CD4-positive, CD25-positive, alpha-beta regulatory T cell (primary cell): ENCODE results near the gene SSC5D. TPM values are rescaled to one million over a fixed set of nuclear protein-coding genes. Genes with fewer than 3 reads are reported as not detected.
A peak's percentile ranks its signal among the peaks of the same experiment; 100 is the strongest.

ENCODE experiments used
- ATAC-seq, 2 donors: fragments of 150-1000 bp; cut with Tn5 transposase; one replicate each; pipeline ENCODE4 v1.10.0; 2021; ENCODE audit warnings: low read depth in 2 of 2, moderate number of reproducible peaks in 2 of 2, moderate library complexity in 1 of 2
- DNase-seq, 3 donors: peaks; one replicate each; pipeline versions ENCODE4 v3.0.0 to v3.0.0-alpha.2; 2012 to 2022; ENCODE audit warnings: mixed read lengths in 1 of 3
- H3K27ac ChIP-seq: one replicate; pipeline ENCODE4 v1.7.0; 2013; ENCODE audit warnings: mild to moderate bottlenecking, low read length; ENCODE audit not compliant: insufficient read depth, poor library complexity, severe bottlenecking
- H3K27me3 ChIP-seq: one replicate; pipeline ENCODE4 v1.7.0; 2013; ENCODE audit warnings: low read length; ENCODE audit not compliant: control insufficient read depth, insufficient read depth
- H3K36me3 ChIP-seq: one replicate; pipeline ENCODE4 v1.7.0; 2013; ENCODE audit warnings: mild to moderate bottlenecking, low read length, moderate library complexity; ENCODE audit not compliant: control insufficient read depth, insufficient read depth
- H3K4me1 ChIP-seq: 2 replicates; pipeline ENCODE4 v1.7.0; 2013; ENCODE audit warnings: mild to moderate bottlenecking, low read length; ENCODE audit not compliant: insufficient read depth, control insufficient read depth, poor library complexity, severe bottlenecking
- H3K4me3 ChIP-seq: one replicate; pipeline ENCODE4 v1.7.0; 2013; ENCODE audit warnings: low read depth, mild to moderate bottlenecking, low read length, moderate library complexity
- H3K9me3 ChIP-seq, 2 experiments: 1 replicate in 1 of 2; 2 replicates in 1 of 2; pipeline ENCODE4 v1.7.0; 2013; ENCODE audit warnings: low read length in 2 of 2, mild to moderate bottlenecking in 1 of 2, moderate library complexity in 1 of 2; ENCODE audit not compliant: control insufficient read depth in 2 of 2
- H3K27ac Mint-ChIP-seq, 3 donors: one replicate each; pipeline ENCODE4 v1.8.0; 2020 to 2022; ENCODE audit warnings: mild to moderate bottlenecking in 3 of 3, mixed read lengths in 3 of 3, moderate library complexity in 2 of 3
- H3K27me3 Mint-ChIP-seq: one replicate; pipeline ENCODE4 v1.8.0; 2022; ENCODE audit warnings: mild to moderate bottlenecking, mixed read lengths
- H3K36me3 Mint-ChIP-seq: one replicate; pipeline ENCODE4 v1.8.0; 2020; ENCODE audit warnings: mixed read lengths
- H3K4me1 Mint-ChIP-seq, 4 donors: one replicate each; pipeline ENCODE4 v1.8.0; 2020 to 2022; ENCODE audit warnings: mixed read lengths in 4 of 4, mild to moderate bottlenecking in 1 of 4
- H3K4me3 Mint-ChIP-seq, 4 donors: one replicate each; pipeline ENCODE4 v1.8.0; 2020 to 2022; ENCODE audit warnings: mild to moderate bottlenecking in 4 of 4, mixed read lengths in 4 of 4, moderate library complexity in 3 of 4
- H3K9me3 Mint-ChIP-seq, 7 donors: one replicate each; pipeline ENCODE4 v1.8.0; 2020 to 2022; ENCODE audit warnings: mixed read lengths in 7 of 7, mild to moderate bottlenecking in 3 of 7, moderate library complexity in 2 of 7
- polyA plus RNA-seq, 4 donors: library from polyadenylated mRNA; unstranded; fragments of 300-500 nt; fragmentation: Illumina TruSeq; gene quantifications; one replicate each; pipeline ENCODE4 v1.2.3, GENCODE V29; 2021
- total RNA-seq: library from RNA; stranded (reverse); gene quantifications from one replicate; pipeline ENCODE4 v1.2.3, GENCODE V29; 2022

SSC5D gene
- total and polyA plus RNA-seq, 5 donors from 2014 or later = 0.27 TPM; not detected in 4

DNA sequence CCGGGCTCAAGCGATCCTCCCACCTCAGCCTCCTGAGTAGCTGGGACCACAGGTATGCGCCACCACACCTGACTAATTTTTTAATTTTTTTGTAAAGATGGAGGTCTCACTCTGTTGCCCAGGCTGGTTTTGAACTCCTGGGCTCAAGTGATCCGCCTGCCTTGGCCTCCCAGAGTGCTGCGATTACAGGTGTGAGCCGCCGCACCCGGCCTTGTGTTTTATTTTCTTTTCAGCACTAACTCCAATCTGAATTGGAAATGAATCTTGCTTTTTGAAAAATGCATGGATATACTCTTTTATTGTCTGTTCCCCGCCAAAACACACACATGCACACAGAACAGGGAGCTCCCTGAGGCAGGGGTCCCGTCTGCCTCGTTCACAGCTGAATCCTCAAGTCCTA lies 25.5 kb upstream of the SSC5D start:
- no peaks in the 10 kb centered on the region for H3K36me3 ChIP-seq
- peak overlapping the region in 1 of 3 donors; percentile 92 for H3K27ac Mint-ChIP-seq
- H3K4me3 Mint-ChIP-seq = peak overlapping the region; percentile 86 to 94 (median 92)
- no peaks in the 10 kb centered on the region for H3K27me3 Mint-ChIP-seq
- ATAC-seq (no peak), DNase-seq (no peak)
- H3K36me3 Mint-ChIP-seq = no peaks in the 10 kb centered on the region
- no peak overlapping the region for H3K27ac ChIP-seq
- no peaks in the 10 kb centered on the region for H3K9me3 ChIP-seq
- H3K4me1 ChIP-seq = peaks cover 18% of the 10 kb centered on the region
- no peaks in the 10 kb centered on the region for H3K9me3 Mint-ChIP-seq
- no peak overlapping the region for H3K4me3 ChIP-seq
- no peaks in the 10 kb centered on the region for H3K27me3 ChIP-seq
- H3K4me1 Mint-ChIP-seq = peaks cover 0 to 27% (median 7%) of the 10 kb centered on the region in 4 donors

DNA sequence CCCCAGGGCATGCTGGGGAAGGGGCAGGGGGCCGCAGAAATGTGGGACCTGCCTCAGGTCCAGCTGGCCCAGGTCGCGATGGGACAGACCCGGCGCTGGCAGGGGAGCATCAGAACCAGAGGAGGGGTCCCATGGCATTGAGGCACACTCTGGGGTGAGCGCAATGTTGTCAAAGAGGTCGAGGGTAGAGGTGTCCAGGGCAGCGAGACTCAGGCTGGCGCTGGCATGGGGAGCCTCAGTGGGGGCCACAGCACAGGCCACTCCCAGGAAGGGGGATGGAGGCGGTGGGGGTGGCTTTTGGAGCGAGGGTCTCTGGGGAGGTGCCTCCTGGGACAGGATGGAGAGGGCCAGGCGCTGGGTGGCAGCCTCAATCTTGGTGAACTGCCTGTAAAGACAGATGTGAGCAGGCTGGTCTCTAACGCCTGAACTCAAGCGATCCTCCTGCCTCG lies 24.6 kb upstream of the SSC5D start:
- Mint-ChIP-seq H3K27me3 (no peaks in the 10 kb centered on the region), H3K4me1 (peaks cover 0 to 30% (median 8%) of the 10 kb centered on the region in 4 donors), H3K9me3 (no peaks in the 10 kb centered on the region), H3K4me3 (peak overlapping the region in 3 of 4 donors; percentile 33 to 74 (median 53)), H3K36me3 (no peaks in the 10 kb centered on the region), H3K27ac (peak overlapping the region in 1 of 3 donors; percentile 20)
- Histone ChIP-seq H3K4me1 (peaks cover 24% of the 10 kb centered on the region), H3K4me3 (no peak overlapping the region), H3K9me3 (no peaks in the 10 kb centered on the region), H3K27ac (no peak overlapping the region), H3K36me3 (no peaks in the 10 kb centered on the region), H3K27me3 (no peaks in the 10 kb centered on the region)
- ATAC-seq (no peak), DNase-seq (no peak)

DNA sequence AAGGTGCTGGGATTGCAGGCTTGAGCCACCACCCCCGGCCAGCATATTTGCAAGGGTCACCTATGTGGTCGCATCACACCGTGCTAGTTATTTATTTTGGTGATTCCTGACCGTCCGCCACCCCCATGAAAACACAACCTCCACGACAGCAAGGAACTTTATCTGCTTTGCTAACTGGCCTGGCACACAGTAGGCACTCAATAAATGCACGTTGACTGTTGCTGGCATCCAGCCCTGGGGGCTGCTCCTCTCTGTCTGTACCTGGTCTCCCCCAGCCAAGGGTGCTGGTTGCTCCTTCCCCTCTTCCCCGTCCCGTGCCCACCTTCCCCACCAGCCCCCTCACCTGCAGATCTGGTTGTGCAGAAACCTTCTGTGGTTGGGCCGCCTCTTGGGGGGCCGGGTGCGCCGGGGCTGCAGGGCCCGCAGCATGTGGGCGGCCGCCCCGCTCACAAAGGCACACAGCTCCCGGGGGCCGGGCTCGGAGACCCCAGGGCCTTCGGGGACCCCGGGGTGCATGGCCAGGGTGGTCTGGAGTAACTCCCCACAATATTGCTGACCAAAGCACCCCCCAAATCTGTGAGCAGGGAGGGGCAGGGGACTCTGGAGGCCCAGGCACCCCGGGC lies 24.1 kb upstream of the SSC5D start:
- Histone ChIP-seq H3K4me1 (peaks cover 24% of the 10 kb centered on the region), H3K4me3 (no peak overlapping the region)
- H3K4me3 Mint-ChIP-seq = peak overlapping the region in 2 of 4 donors; percentile 33 to 53

DNA sequence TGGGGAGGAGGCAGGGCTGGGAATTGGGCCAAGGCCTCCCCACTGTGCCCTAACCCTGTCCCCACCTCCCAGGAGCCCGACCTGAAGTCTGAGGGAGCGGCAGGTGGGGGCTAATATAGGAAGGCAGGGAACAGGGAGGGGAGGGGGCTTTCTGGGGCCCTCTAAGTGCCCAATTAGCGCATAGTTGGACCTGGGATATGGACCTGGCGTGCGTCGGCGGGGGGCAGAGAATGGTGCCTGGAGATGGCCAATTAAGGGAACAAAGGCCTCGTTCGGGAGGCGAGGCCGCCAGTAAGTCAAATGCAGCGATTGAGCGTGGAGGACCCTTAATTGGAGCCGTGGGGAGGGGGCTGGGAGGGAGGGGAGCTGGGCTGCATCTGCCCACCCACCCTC lies 23.6 kb upstream of the SSC5D start, which contains the start of gene C19orf85:
Gene C19orf85, minus strand, starts transcription at position 90 of the 393 bp plus-strand sequence. CDS start 197 bp downstream, outside the sequence.
- H3K27me3 ChIP-seq = no peaks in the 10 kb centered on the region
- no peaks in the 10 kb centered on the region for H3K9me3 Mint-ChIP-seq
- H3K9me3 ChIP-seq = no peaks in the 10 kb centered on the region
- H3K4me1 ChIP-seq = peaks cover 24% of the 10 kb centered on the region
- DNase-seq (no peak), ATAC-seq (no peak)
- H3K4me3 ChIP-seq = no peak within 1 kb of the TSS
- H3K4me3 Mint-ChIP-seq = peak within 1 kb of the TSS in 3 of 4 donors; percentile 33 to 74 (median 53)
- H3K27ac ChIP-seq = no peak within 1 kb of the TSS
- H3K36me3 Mint-ChIP-seq = no peaks in the 10 kb centered on the region
- H3K4me1 Mint-ChIP-seq = peaks cover 0 to 28% (median 8%) of the 10 kb centered on the region in 4 donors
- H3K36me3 ChIP-seq = no peaks in the 10 kb centered on the region
- H3K27me3 Mint-ChIP-seq = no peaks in the 10 kb centered on the region
- H3K27ac Mint-ChIP-seq = peak within 1 kb of the TSS in 1 of 3 donors; percentile 20

More for the DNA sequence above, 24.1 kb upstream of the SSC5D start:
- DNase-seq (no peak), ATAC-seq (no peak)
- H3K36me3 Mint-ChIP-seq = no peaks in the 10 kb centered on the region
- Histone ChIP-seq H3K9me3 (no peaks in the 10 kb centered on the region), H3K27ac (no peak overlapping the region), H3K27me3 (no peaks in the 10 kb centered on the region), H3K36me3 (no peaks in the 10 kb centered on the region)
- no peaks in the 10 kb centered on the region for H3K27me3 Mint-ChIP-seq
- peaks cover 0 to 28% (median 8%) of the 10 kb centered on the region in 4 donors for H3K4me1 Mint-ChIP-seq
- H3K27ac Mint-ChIP-seq = peak overlapping the region in 1 of 3 donors; percentile 20
- no peaks in the 10 kb centered on the region for H3K9me3 Mint-ChIP-seq

DNA sequence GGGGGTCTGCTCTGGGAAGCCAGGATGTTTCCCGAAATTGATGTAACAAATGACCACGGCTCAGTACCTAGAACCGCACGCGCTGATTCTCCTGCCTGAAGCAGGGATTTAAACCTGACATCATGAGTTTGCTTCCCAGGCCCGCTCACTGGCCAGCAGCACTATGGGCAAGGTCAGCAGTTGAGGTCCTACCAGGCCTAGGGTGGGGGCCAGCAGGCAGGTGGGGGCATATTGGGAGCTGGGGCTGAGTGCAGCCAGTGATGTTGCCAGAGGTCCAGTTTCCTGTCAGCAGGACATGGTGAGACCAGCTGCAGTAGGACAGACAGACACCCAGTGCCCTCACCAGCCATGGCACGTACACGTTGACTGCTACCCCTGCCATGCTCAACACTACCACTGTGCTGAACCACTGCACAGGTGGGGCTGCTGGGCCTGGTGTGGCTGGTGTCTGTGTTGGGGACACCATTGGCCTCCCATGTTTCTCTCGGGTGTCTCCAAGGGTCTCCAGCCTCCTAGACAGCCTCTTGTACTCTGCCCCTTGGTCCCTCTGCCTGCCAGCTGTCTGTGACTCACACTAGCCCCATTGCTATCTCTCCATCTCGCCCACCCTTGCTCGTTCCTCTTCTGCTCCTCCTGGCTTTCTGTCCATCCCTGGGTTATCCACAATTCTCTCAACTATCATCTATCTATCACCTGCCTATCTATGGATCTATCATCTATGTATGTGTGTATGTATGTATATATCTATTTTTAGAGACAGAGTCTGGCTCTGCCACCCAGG lies 22.6 kb upstream of the SSC5D start:
- no peak for ATAC-seq
- H3K27ac Mint-ChIP-seq = peak overlapping the region in 1 of 3 donors; percentile 38
- peak overlapping the region in 1 of 4 donors; percentile 47 for H3K4me3 Mint-ChIP-seq

DNA sequence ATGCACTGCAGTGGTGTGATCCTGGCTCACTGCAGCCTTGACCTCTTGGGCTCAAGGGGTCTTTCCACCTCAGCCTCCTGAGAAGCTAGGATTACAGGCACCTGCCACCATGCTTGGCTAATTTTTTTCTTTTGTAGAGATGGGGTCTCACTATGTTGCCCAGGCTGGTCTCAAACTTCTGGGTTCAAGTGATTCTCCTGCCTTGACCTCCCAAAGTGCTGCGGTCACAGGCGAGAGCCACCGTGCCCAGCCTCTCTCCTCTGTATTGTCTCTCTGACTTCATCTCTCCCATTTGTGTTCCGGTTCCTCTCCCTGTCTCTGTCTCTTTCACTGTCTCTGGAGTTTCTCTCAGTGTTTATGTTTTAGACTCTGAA lies 22.0 kb upstream of the SSC5D start:
- Mint-ChIP-seq H3K27me3 (no peaks in the 10 kb centered on the region), H3K4me1 (peaks cover 0 to 15% (median 5%) of the 10 kb centered on the region in 4 donors), H3K9me3 (no peaks in the 10 kb centered on the region), H3K36me3 (no peaks in the 10 kb centered on the region), H3K4me3 (peak overlapping the region in 2 of 4 donors; percentile 28 to 44), H3K27ac (no peak overlapping the region)
- no peaks in the 10 kb centered on the region for H3K9me3 ChIP-seq
- no peaks in the 10 kb centered on the region for H3K27me3 ChIP-seq
- H3K27ac ChIP-seq = no peak overlapping the region
- no peak overlapping the region for H3K4me3 ChIP-seq
- no peaks in the 10 kb centered on the region for H3K36me3 ChIP-seq
- DNase-seq = no peak
- H3K4me1 ChIP-seq = peaks cover 16% of the 10 kb centered on the region
- no peak for ATAC-seq

More for the DNA sequence above, 22.6 kb upstream of the SSC5D start:
- H3K4me3 ChIP-seq = no peak overlapping the region
- no peak for DNase-seq
- Mint-ChIP-seq H3K9me3 (no peaks in the 10 kb centered on the region), H3K4me1 (peaks cover 0 to 19% (median 5%) of the 10 kb centered on the region in 4 donors), H3K27me3 (no peaks in the 10 kb centered on the region), H3K36me3 (no peaks in the 10 kb centered on the region)
- no peaks in the 10 kb centered on the region for H3K9me3 ChIP-seq
- no peaks in the 10 kb centered on the region for H3K36me3 ChIP-seq
- H3K27ac ChIP-seq = no peak overlapping the region
- H3K27me3 ChIP-seq = no peaks in the 10 kb centered on the region
- H3K4me1 ChIP-seq = peaks cover 22% of the 10 kb centered on the region

DNA sequence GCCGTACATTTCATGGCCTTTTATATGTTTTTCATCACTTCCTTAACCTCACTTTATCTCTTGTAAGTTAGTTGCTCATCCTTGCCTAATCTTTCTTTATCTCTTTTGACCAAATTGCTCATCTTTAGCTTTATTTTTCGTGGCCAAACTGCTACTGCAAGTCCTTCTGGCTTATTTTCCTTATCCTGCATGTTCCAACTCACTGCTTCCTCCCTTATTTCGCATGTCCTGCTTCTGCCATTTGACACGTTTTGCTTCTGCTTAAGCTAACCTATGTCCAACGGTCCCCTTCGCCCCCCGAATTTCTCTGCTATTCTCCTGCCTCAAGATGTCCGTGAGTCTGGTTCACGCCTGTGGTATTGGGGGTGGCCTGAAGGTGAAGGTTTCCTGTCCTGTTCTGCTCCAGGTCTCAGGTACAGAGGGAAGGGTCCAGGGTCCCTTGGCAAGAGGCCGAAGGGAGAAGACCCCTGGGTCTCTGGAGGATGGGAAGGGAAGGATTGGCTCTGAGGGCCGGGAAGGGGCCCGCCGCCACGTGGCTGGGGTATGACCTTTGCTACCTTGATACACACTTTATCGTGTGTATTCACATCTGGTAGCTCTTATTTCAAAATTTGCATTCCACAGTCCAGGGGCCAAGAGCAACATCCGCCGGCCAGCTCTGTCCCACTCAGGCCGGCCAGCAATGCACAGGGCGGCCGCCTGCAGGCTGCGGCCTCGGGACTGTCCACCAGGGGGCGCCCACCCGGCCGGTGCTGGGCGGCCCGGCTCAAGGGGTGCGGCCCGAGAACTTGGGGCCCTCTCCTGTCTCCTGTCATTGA lies 20.8 kb upstream of the SSC5D start:
- Mint-ChIP-seq H3K36me3 (no peaks in the 10 kb centered on the region), H3K27ac (no peak overlapping the region), H3K27me3 (no peaks in the 10 kb centered on the region), H3K4me3 (no peak overlapping the region), H3K9me3 (no peaks in the 10 kb centered on the region), H3K4me1 (peaks cover 0 to 7% (median 2%) of the 10 kb centered on the region in 4 donors)
- H3K27me3 ChIP-seq = no peaks in the 10 kb centered on the region
- ATAC-seq (peak; percentile 70 to 75), DNase-seq (peak; percentile 53 to 57 (median 57))
- no peak overlapping the region for H3K27ac ChIP-seq
- H3K4me1 ChIP-seq = peaks cover 8% of the 10 kb centered on the region
- no peaks in the 10 kb centered on the region for H3K36me3 ChIP-seq
- H3K9me3 ChIP-seq = no peaks in the 10 kb centered on the region
- no peak overlapping the region for H3K4me3 ChIP-seq
